Activated CD4-positive, alpha-beta T cell treated with anti-CD3 and anti-CD28 coated beads for 4 hours (primary cell): ENCODE measurements around the gene RPN2.

Source experiments
- DNase-seq, 2 donors: peaks; one replicate each; pipeline ENCODE4 v3.0.0-alpha.2; 2020

The RPN2 gene

DNA sequence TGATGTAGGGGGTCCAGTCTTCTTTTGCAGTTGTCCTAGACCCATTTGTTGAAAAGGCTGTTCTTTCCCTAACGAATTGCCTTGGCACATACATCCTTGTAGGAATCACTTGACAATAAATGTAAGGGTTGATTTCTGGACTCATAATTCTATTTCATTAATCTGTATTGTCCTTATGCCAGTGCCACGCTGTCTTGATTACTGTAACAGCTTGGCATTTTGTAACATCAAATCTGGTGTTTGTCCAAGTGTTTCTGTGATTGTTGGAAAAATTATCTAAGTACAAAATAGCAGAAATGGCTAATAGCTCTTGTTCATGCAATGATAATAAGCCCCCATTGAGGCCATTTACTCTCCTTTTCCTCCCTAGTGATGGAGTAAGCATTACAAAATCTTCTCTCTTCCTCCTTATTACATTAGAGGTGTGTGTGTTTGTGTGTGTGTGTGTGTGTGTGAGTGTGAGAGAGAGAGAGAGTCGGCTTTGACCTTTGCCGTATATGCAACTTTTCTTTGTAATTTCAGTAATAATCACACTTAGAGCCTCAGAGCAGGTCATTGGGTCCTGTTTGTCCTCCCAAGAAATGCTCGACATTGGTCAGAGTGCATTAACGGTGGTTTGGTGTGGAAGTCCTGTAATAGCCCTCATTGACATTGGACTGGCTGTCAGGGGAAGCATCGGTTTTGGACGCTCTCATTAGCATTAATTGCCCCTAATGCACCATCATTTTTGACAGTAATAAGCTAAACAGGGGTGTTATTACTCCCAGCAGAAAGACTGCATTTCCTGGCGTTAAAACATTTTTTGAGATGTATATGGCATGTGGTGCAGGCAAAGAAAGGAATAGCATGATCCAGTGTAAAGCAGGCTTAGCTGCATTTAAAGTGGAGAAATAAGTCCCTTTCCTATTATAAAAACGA is 40.9 kb downstream of the RPN2 start:
- no peak for DNase-seq

DNA sequence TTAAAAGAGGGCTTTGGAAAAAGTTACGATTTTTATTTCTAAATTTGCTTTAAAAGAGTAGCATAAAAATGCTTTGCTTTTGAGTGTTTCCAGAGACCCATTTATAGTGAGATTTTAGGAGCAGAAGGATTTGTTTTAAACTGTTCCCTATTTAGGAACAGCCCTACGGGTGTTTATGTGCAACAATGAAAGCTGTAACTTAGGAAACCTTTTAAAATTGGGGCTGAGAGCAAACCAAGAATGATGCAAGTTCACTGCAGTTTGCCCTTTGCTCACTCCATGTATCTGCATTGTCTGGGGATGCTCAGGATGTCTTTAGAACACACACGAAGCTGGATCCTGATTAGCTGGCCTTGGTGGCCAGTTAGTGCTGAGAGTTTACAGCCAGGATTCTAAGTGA is 41.6 kb downstream of the RPN2 start:
- DNase-seq, result no peak

GRCh38 chr20:37222086-37222485 is 43.0 kb downstream of the RPN2 start:
- DNase-seq, result no peak

GRCh38 chr20:37223053-37223452 is 43.9 kb downstream of the RPN2 start:
- no peak for DNase-seq

GRCh38 chr20:37225146-37225545 is 46.0 kb downstream of the RPN2 start:
- DNase-seq, result no peak

- no peak for DNase-seq
These were observed 47.8 kb downstream of the RPN2 start for GRCh38 chr20:37226889-37227288.

DNA sequence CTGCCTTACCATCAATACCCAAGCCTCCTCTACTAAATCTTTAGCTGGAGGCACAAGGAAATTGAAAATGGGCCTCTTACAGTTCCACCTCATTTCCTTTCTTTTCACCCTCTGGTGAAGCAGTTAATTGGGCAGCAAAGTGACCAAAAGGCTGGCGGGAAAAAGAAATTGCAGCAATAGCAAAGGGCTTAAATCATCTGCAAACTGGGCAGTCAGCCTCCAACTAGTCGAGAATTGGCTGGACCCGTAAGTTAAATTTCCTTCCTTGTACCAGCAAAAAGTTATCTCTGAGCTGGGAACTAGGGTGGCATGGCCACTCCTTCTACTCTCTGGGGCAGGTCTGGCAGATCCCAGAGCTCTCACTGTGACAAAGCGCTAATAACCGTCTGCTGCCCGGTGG is 49.0 kb downstream of the RPN2 start:
- DNase-seq, result no peak

DNA sequence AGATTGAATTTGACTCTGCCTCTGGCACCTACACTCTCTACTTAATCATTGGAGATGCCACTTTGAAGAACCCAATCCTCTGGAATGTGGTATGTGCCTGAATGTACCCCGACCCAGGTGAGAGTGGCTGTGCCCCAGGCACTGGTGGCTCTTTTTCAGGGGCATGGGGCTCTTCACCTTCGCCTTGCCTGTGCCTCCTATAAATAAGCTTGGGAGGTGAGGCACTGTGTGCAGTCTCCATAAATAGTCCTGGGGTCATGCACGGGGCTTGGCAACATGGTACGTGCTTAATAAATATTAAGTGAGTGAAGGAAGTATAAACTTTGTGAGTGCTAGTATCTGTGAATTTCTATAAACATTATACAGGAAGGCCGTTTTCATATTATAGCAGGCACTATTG is 49.5 kb downstream of the RPN2 start:
- DNase-seq, result no peak

- no peak for DNase-seq
These were observed 50.2 kb downstream of the RPN2 start for GRCh38 chr20:37229357-37229756.

- no peak for DNase-seq
These were observed 51.1 kb downstream of the RPN2 start for GRCh38 chr20:37230200-37230599.

- DNase-seq, result no peak
These were observed 53.0 kb downstream of the RPN2 start for GRCh38 chr20:37231947-37232630.

GRCh38 chr20:37233548-37234253 is 54.6 kb downstream of the RPN2 start:
- DNase-seq, result no peak

DNA sequence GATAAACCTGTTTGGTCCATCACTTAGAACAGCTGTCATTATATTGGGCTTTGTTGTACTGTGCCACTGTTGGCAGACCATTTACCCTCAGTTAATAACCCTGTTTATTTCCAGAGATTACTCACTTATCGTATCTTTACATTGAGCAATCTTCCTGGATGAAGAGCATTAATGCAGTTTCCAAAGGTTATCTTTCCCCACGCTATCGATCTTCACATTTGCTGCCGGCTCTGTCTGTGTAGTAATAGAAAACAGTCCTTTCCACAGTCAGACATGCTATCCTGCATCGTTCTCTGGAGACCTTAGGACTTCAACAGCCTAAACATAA is 55.1 kb downstream of the RPN2 start:
- no peak for DNase-seq

GRCh38 chr20:37235065-37235464 is 55.9 kb downstream of the RPN2 start:
- no peak for DNase-seq

GRCh38 chr20:37236462-37236861 is 57.3 kb downstream of the RPN2 start:
- DNase-seq, result no peak

GRCh38 chr20:37237656-37238055 is 58.5 kb downstream of the RPN2 start:
- no peak for DNase-seq

- DNase-seq, result no peak
These were observed 59.3 kb downstream of the RPN2 start for GRCh38 chr20:37238426-37238825.

DNA sequence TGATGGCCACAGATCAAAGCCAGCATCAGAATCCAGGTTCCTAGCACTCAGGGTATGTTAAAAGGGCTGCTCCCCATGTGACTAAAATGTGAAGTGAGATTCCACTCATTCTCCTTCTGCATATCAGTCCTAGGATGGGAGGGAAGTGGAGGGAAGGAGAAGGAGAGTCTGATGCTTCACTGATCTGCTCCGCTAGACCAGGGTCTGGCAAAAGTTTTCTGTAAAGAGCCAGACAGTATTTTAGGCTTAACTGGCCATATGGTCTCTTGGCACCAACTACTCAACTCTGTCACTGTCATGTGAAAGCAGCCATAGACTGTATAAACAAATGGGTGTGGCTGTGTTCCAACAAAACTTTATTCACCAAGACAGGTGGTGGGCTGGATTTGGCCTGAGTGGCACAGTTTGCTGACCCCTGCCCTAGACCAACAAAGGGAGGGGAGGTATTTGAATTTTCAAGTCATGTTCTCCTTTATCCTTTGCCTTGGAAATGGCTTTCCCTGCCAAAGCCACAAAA is 59.9 kb downstream of the RPN2 start:
- no peak for DNase-seq

GRCh38 chr20:37240337-37241067 is 61.4 kb downstream of the RPN2 start:
- no peak for DNase-seq

- DNase-seq, result no peak
These were observed 63.4 kb downstream of the RPN2 start for GRCh38 chr20:37242503-37242902.

DNA sequence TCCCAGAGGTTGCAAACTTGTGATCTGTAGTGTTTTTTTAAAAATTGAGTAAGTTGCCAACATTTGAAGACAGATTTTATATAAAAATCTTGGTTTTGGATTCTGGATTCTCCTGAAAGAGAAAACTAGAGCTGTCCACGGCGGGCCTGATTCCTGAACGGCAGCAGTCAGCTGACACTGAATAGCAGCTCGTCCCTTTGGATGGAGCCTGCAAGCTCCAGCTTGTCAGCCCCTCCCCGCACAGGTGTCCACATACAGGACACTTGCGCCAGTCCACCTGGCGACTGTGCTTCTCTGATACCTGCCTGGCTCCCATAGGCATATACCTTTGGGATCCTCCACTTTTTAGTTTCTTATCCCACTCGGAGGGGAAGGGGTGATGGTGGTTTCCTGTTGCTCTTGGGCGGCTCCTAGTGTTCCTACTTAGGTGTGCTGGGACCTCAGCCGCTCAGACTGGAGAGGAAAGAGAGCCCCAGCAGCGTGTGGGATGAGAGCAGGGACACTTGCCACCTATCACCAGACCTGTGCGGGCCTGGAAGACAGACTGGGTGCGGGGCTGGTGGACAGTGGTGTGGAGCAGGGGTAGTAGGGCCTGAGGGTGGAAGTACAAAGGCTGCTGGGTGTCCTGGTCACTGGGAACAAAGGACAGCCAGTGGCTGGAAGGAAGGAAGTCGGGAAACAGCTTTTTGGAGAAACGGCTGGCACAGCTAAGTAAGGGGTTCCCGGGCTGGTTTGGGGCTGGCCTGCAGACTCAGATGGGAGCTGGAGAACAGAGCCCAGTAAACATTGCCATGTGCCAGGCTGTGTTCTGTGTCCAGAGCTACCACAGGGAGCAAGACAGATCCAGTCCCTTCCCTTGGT is 64.2 kb downstream of the RPN2 start:
- no peak for DNase-seq
